ENCODE measurements around the gene IRF2BP2. TPM values are rescaled to one million over a fixed set of nuclear protein-coding genes. Genes with fewer than 3 reads are reported as not detected.

The IRF2BP2 gene
- total and polyA plus RNA-seq, 2 donors (not counting 1 experiment from before 2014, with no cell fraction given), result 17.8 to 71.8 TPM

GRCh38 chr1:234603221-234604204 is 6.5 kb downstream of the IRF2BP2 start:
- H2AFZ ChIP-seq (ENCODE audit: low read length), result no peak overlapping the region
- peak overlapping the region; percentile 94 for H3K27ac ChIP-seq (ENCODE audit: insufficient read depth, low read length)
- no peaks in the 10 kb centered on the region for H3K9me3 ChIP-seq (ENCODE audit: control insufficient read depth, insufficient read depth, low read depth, low read length)
- TF ChIP-seq CTCF (conservative IDR thresholded peaks at IDR 0.05 in 1 of 2, IDR thresholded peaks at IDR 0.05 in 1 of 2; ENCODE audit: low read depth in 1 of 2, low read length in 2 of 2) (no peak), EZH2 (IDR thresholded peaks at IDR 0.05; ENCODE audit: low read length, missing control alignments) (no peak)
- H3K4me3 ChIP-seq (replicated peaks in 1 of 4; ENCODE audit: control extremely low read depth in 1 of 4, insufficient read depth in 1 of 4, low read depth in 3 of 4, low read length in 4 of 4), result peak overlapping the region; percentile 58 to 94 (median 73)
- H3K27me3 ChIP-seq (ENCODE audit: control insufficient read depth, insufficient read depth, low read length), result no peaks in the 10 kb centered on the region
- DNase-seq (ENCODE audit: low read depth in 2 of 2), result peak; percentile 70 to 73
- peaks cover 23% of the 10 kb centered on the region for H3K4me1 ChIP-seq (ENCODE audit: control insufficient read depth, extremely low read depth, insufficient read depth, low read length)
- H3K36me3 ChIP-seq (ENCODE audit: control insufficient read depth, insufficient read depth, low read length), result peaks cover 6% of the 10 kb centered on the region
- no peaks in the 10 kb centered on the region for H4K20me1 ChIP-seq (ENCODE audit: control insufficient read depth, extremely low read depth, insufficient read depth, low read length)
- peak overlapping the region; percentile 36 for H3K9ac ChIP-seq (ENCODE audit: insufficient read depth, low read length)
- H3K4me2 ChIP-seq (ENCODE audit: extremely low read depth, insufficient read depth, low read length), result peak overlapping the region; percentile 99
- H3K79me2 ChIP-seq (ENCODE audit: control insufficient read depth, insufficient read depth, low read length), result peaks cover 59% of the 10 kb centered on the region

GRCh38 chr1:234602334-234603220 is 7.4 kb downstream of the IRF2BP2 start:
- Histone ChIP-seq H3K4me3 (replicated peaks in 1 of 4; ENCODE audit: control extremely low read depth in 1 of 4, insufficient read depth in 1 of 4, low read depth in 3 of 4, low read length in 4 of 4) (peak overlapping the region in 3 of 4 experiments; percentile 58 to 94 (median 68)), H3K9me3 (ENCODE audit: control insufficient read depth, insufficient read depth, low read depth, low read length) (no peaks in the 10 kb centered on the region), H3K36me3 (ENCODE audit: control insufficient read depth, insufficient read depth, low read length) (peaks cover 5% of the 10 kb centered on the region), H4K20me1 (ENCODE audit: control insufficient read depth, extremely low read depth, insufficient read depth, low read length) (no peaks in the 10 kb centered on the region), H3K4me2 (ENCODE audit: extremely low read depth, insufficient read depth, low read length) (peak overlapping the region; percentile 99), H2AFZ (ENCODE audit: low read length) (no peak overlapping the region), H3K27ac (ENCODE audit: insufficient read depth, low read length) (peak overlapping the region; percentile 94), H3K27me3 (ENCODE audit: control insufficient read depth, insufficient read depth, low read length) (no peaks in the 10 kb centered on the region), H3K4me1 (ENCODE audit: control insufficient read depth, extremely low read depth, insufficient read depth, low read length) (peaks cover 23% of the 10 kb centered on the region), H3K79me2 (ENCODE audit: control insufficient read depth, insufficient read depth, low read length) (peaks cover 50% of the 10 kb centered on the region), H3K9ac (ENCODE audit: insufficient read depth, low read length) (peak overlapping the region; percentile 48)
- peak; percentile 96 to 99 for DNase-seq (ENCODE audit: low read depth in 2 of 2)
- TF ChIP-seq CTCF (conservative IDR thresholded peaks at IDR 0.05 in 1 of 2, IDR thresholded peaks at IDR 0.05 in 1 of 2; ENCODE audit: low read depth in 1 of 2, low read length in 2 of 2) (no peak), EZH2 (IDR thresholded peaks at IDR 0.05; ENCODE audit: low read length, missing control alignments) (no peak)
